HG02973 (cell line): Measurements from ENCODE around the gene GSK3B.
A peak's percentile ranks its signal among the peaks of the same experiment; 100 is the strongest.
"Not testable (repeated sequence)": the region's sequence is repeated elsewhere in the genome, so short reads cannot be mapped to it uniquely, and the experiment has no call there.

Source experiments
- ATAC-seq: cut with Tn5 transposase; IDR thresholded peaks from one replicate; pipeline ENCODE4 v1.9.1; 2021; ENCODE audit warnings: moderate library complexity; ENCODE audit not compliant: unreplicated experiment

Gene GSK3B

DNA sequence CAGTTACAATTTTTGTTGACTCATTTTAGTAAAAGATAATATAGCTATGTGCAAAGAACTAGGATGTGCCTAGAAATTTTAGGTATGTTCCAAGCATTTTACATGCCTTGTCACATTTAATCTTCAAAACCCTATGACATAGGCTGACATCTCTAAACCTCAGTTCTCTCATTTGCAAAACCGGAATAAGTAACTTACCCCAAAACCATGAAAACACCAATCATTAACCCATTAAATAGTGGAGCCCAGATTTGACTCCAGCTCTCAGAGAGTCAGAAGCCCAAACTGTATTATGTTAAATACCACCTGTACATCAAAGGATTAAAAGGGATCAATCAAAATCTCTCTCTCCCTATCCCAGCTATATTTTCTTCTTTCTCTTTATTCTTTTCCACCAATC lies 36.6 kb downstream of the GSK3B start:
- no peak for ATAC-seq

DNA sequence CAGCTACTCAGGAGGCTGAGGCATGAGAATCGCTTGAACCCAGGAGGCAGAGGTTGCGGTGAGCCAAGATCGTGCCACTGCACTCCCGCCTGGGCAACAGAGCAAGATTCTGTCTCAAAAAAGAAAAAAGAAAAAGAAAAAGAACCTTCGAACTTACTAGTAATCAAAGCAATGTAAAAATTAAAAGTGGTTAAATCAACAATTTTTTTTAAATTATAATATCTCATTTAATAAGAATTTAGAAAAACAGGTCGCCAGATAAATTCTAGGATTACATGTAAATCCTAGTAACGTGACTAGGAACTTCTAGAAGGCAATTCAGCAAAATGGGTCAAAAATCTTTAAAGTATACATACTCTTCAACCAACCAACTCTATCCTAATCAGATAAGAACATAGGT lies 37.2 kb downstream of the GSK3B start:
- ATAC-seq = no peak

DNA sequence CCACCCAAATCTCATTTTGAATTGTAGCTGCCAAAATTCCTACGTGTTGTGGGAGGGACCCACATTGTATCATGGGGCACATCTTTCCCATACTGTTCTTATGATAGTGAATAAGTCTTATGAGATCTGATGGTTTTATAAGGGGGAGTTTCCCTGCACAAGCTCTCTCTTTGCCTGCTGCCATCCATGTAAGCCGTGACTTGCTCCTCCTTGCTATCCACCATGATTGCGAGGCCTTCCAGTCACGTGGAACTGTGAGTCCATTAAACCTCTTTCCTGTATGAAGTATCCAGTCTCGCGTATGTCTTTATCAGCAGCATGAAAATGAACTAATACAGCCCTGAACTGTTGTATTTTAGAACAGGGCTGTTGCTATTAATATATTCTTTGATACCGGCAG lies 40.6 kb downstream of the GSK3B start:
- not testable (repeated sequence) for ATAC-seq

DNA sequence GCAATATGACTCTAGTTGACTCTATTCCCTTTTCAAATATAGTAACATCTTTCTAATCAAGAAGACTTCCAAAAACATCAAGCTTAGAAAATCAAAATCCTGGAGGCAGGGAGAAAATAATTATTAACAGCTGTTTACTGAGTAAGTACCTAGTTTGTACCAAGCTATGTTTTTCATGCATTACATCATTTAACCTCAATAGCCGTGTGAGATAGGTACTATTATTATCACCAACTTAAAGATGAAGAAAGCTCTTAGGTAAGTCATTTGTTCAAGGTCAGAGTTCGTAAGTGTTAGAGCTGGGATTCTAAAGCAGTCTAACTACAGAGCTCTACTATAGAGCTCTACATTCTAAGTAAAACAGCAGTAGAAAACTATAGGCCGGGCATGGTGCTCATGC lies 41.6 kb downstream of the GSK3B start:
- no peak for ATAC-seq

DNA sequence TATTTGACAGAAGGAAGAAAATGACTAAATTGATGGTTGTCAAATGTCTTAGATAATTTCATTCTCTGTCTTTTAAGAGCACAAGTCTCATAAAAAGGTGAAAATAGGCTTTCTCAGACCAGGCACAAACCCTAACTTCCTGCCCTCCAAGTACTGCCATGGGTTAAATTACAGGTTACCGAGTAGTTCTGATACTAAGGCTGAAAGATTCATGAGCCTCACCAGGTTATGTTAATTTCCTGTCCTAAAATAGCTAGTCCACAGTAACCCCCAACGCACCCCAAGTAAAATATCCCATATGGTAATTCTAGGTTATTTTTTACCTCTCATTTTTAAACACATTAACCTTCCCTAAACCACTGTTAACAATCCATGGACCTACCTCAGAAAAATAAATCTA lies 42.0 kb downstream of the GSK3B start:
- peak; percentile 78 for ATAC-seq

DNA sequence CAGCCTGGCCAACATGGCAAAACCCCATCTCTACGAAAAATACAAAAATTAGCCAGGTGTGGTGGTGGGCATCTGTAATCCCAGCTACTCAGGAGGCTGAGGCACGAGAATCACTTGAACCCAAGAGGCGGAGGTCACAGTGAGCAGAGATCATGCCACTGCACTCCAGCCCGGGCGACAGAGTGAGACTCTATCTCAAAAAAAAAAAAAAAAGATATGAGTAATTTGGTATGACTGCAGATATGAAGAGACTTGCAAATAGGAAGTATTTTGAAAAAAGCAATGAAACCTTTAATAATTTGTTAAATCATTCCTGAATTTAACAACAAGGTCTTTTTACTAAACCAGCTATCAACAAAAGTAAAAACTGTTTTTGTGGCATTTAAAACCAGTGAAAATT lies 42.7 kb downstream of the GSK3B start:
- not testable (repeated sequence) for ATAC-seq

DNA sequence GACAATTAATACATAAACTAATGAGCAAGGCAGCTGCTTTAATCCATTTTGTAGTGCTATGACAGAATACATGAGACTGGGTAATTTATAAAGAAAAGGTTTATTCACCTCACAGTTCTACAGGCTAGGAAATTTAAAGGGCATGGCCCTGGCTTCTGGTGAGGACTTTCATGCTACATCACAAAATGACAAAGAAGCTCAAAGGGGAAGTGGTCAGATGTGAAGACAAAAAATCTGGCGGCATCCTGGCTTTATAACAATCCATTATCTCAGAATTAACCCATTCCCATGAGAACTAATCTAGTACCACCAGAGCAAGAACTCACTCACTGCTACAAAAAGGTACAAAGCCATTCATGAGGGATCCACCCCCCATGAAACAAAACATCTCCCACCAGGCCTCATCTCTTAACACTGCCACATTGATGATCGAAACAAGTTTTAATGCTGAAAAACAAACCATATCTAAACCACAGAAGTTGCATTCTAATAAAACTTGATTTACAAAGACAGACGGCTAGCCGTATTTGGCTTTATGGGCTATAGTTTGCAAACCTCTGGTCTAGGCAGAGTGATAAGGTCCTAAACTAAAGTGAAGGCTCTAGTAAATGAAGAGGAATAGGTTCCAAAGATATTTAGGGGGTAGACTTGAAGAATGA lies 44.2 kb downstream of the GSK3B start:
- ATAC-seq = no peak

DNA sequence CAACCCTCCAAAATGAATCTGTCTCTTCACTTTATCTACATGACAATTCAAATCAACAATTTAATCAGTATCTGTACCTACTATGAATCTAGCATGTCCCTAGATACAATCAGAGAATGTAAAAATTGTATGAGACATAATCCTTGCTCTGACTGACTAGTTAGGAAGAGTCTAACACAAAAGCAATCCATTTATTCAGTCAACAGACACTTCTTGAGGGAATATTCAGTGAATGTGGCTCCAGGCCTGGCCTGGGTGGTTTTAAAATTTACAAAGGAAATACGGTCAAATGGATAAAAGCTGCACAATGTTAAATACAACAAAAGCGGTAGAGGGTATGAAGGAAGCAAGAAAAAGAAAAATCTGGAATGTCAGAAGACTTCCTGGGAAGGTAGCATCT lies 45.2 kb downstream of the GSK3B start:
- no peak for ATAC-seq

DNA sequence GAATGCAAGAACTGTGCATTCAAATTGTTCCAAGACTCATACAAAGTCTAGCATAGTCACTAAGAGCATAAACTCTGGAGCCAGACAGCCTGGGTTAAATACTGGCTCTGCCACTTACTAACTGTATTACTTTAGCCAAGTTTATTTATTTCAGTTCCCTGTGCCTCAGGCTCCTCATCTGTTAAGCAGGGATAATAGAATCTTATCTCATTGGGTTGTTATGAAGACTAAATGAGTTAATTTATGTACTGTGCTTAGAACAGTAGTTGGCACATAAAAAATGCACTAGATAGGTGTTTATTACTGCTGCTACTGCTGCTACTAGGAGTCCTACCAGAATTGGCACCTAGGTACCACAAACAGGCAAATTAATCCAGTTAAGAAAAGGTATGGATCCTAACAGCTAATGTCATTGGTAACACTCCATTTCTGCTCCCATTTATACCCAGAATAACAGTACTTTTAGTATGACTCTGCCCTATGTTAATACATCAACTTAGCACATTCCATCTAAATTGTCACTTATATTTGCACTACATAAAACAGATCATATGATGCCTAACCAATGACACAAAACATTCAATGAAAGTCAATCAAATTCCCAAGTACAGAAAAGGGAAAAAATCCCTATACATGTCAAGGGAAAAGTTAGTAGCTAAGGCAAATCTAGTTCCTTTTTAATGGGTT lies 45.7 kb downstream of the GSK3B start:
- no peak for ATAC-seq

DNA sequence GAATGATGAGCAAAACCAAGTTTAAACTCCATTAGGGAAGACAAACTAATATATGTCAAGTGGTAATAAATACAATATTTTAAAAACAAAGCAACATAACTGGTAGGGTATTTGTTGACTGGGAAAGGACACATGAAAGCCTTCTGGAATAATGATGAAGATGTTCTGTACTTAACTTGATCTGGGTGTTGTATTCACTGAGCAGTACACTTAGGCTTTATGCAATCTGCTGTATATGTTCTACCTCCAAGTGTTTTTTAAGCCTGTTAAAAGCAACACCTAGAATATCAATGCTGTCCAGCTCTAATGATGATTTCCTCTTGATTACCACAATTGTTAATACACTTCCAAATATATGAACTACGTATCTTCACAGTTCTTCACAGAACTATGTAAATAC lies 46.6 kb downstream of the GSK3B start:
- ATAC-seq = no peak

DNA sequence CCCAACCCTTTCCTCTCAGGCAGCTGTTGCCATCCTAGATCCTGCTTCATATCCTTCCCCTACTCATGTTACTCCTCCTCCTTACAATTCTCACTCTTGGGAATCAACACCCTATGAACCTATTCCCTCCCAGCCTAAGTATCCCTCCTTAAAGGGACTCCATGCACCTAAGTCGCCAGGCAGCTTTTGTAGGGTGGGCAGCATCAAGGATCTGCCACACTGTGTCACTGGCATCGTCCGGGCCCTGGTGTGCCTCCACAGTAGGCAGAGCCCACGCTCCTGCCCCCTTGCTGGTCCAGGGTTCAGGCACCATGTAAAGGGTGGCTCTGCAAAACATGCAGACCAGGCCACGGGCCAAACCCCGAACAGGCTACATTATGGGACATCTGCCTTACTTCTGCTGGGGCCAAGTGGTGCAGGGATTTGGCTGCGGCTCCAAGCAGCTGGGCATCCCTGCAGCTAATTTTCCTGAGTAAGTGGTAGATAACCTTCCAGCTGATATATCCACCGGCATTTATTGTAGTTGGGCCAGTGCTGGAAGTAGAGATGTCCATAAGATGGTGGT lies 53.4 kb downstream of the GSK3B start:
- ATAC-seq = no peak

DNA sequence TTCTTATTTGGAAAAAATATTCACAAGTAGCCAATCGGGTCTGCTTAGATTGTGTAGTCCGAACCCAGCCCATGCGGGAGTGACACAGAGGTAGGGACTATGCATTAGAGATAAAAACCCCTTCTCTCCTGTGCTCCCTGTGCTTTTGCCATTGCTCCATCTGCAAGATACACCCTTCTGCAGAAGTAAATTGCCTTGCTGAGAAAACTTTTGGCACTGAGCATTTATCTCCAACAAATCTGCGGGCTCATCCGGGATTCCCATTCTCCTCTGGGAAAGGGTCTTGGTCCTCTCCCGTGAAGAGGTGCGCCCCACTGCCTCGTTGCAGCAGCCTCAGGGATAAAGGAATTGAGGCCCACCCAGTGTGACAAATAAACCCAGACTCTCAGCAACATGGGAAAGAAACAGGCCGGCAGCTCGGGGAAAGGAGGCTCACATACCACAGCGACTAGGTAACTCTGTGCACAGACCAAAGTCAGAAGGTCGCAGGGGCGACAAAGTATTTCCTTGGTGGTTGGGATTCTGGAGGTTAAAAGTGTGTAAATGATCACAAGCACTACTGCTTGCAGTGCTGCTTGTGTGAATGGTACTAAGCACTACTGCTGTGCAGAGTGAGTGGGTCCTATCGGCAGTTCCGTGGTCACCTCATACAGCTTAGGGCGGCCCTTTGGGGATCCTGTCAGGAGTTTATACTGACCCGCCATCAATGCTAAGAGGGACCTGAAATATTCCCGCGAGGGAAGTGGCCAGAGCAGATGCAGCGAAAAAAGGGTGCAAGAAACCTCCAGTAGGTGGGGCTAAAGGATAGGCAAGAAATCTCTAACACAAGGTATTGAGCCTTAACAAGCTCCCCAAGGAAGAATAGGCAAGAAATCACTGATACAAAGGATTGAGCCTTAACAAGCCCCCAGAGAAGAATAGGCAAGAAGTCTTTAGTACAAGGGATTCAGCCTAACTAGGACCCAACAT lies 54.3 kb downstream of the GSK3B start:
- ATAC-seq = no peak

DNA sequence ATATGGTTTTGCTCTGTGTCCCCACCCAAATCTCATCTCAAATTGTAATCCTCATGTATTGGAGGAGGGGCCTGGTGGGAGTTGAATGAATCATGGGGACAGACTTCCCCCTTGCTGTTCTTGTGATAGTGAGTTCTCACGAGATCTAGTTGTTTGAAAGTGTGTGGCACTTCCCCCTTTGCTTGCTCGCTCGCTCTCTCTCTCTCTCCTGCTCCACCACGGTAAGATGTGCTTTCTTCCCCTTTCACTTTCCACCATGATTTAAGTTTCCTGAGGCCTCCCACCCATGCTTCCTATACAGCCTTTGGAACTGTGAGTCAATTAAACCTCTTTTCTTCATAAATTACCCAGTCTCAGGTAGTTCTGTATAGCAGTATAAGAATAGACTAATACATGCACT lies 60.7 kb downstream of the GSK3B start:
- ATAC-seq = no peak

DNA sequence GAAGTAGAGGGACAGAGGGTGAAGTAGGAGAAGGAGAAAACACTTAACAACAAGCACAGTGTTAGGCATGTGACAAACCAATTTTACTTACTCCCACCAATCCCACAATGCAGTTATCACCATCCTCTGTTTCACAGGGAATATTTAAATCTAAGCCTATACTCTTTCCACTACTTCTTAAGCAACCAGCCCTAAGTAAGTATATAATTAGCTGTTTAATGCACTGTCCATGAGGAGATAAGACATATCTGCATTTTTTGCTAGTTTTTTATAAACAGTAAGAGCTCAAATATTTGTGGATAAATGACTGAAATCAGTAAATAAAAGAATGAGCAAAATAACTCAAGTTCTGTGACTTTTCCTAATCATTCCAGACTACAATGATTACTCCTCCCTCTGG lies 62.7 kb downstream of the GSK3B start:
- no peak for ATAC-seq

DNA sequence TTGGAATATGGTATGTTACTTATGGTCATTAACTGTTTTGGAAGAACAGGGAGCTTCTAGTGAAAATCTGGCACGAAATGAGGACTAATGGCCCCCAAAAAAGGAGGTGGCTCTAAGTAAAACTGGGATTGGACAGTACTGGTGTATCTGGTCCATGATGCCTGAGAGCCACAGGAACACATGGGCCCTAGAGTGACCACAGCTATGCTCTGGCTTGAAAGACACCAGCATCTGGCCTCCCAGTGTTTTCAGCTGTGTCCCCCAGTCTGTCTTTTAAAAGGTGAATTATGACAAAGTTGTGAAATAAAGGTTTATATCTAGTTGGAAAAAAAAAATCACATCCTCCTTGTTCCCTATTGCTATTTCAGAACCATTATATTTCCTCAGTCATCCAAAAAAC lies 64.5 kb downstream of the GSK3B start:
- ATAC-seq = no peak

DNA sequence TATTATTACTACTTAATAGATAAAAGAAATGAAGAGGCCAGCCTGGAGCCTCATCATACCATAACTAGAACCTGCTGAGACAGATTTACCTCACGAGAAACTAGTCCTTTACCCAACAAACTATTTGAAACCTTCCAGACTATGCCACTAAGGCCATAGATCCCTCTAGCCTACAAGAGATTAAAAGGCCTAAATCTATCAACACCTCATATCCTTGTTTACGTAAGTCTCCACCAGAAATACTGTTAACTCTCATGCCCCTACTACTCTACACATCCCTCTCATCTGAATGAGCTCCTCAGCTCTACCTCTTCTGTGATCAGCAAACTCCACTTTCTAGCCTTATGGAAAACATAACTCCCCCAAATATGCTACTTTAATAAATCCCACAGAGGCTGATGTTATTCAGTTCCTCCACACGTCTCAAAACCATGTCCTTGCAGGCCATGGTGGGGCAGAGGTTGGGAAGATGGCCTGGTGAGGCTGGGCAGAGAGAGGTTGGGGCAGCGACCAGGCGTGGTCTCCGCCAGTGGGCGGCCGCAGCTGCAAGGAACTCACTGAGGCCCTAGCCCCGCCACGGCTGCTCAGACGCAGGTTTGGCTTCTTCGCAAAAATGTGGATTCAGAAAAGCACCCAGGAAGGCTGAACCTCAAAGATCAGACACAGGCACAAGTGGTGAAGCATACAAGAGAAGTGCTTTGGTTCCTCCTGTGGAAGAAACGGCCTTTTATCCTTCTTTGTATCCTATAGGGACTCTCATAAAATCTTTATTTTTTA lies 65.8 kb downstream of the GSK3B start:
- ATAC-seq = no peak

DNA sequence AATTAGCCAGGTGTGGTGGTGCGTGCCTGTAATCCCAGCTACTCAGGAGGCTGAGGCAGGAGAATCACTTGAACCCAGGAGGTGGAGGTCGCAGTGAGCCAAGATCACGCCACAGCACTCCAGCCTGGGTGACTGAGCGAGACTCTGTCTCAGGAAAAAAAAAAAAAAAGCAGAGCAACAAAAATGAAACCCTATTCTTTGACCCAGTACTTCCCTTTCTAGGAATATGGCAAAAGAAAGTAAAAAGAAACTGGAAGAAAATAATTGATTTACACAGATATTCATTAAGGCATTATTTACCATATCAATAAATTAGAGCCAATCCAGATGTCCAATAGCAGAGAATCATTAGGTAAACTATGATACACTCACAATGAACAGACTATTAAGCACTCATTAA lies 67.0 kb downstream of the GSK3B start:
- ATAC-seq = no peak

DNA sequence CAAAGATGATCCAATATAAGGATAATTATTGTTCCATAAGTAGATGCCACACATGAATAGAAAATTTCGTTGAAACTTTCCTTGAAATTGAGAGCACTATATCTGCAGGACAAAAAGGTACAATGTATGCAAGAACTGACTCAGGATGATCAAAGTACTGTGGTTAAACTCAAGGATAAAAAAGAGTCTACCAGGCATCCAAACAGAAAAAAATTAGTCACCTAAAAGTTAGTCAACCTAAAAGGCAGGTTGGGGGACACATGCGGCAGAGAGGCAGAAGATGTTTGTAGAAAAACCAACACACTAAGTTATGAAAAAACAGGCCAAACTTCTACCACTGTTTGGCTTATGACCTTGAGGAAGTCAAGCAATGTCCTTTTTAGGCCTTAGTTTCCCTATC lies 68.7 kb downstream of the GSK3B start:
- no peak for ATAC-seq

DNA sequence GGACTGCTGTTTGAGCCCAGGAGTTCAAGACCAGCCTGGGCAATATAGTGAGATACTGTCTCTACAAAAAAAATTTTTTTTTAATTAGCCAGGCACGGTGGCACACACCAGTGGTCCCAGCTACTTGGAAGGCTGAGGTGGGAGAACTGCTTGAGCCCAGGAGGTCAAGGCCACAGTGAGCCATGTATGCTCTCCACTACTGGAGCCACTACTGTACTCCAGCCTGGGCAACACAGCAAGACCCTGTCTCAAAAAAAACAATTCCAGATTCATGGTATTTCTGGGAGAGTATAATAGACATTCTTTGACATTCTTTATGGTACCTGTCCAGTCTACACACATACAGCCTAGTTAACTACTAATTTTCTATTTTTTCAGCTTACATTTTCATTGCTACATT lies 70.1 kb downstream of the GSK3B start:
- no peak for ATAC-seq

DNA sequence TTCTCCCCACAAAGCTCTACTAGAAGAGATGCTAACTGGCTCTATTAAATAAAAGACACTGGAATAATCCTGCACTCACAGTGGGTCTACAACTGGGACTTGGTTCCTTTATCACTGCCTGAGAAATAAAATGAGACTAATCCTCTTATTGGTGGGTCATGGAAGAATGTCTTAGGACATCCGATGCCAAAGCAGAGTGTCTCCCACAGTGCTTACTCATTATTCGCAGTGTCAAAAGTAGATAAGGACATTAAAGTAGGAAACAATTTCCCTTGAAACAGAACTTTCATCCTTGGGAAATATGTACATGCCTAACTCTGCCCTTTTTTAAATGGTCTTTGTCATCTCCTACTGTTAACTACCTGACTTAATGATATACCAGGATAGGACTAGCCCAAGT lies 71.5 kb downstream of the GSK3B start:
- no peak for ATAC-seq

DNA sequence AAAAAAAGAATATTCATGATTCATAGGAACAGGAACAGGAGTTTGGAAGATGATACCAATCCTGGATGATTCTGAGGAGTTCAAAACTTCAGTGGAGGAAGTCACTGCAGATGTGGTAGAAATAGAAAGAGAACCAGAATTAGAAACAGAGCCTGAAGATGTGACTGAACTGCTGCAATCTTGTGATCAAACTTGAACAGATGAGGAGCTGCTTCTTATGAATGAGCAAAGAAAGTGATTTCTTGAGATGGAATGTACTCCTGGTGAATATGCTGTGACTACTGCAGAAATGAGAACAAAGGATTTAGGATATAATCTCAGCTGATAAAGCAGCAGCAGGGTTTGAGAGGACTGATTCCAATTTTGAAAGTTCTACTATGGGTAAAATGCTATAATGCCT lies 72.7 kb downstream of the GSK3B start:
- no peak for ATAC-seq
